Stimulated activated CD8-positive, alpha-beta memory T cell treated with anti-CD3 and anti-CD28 coated beads, Interleukin-2, amount 100 ng/mL, for 48 hours (primary cell): ENCODE measurements around the gene OBSCN.

Experiments
- DNase-seq, 2 donors: peaks; one replicate each; pipeline ENCODE4 v3.0.0-alpha.2; 2020; ENCODE audit warnings: low read depth in 2 of 2

The OBSCN gene

GRCh38 chr1:228207851-228208821 is at the start of gene OBSCN:
OBSCN (plus strand) TSS chr1:228208044; CDS start chr1:228211784, 3,740 bp downstream.
- DNase-seq, result no peak

GRCh38 chr1:228158151-228159007 is 49.5 kb upstream of the OBSCN start:
- no peak for DNase-seq

- DNase-seq, result no peak
Measured at GRCh38 chr1:228159008-228159665, 48.7 kb upstream of the OBSCN start.

- no peak for DNase-seq
Measured at GRCh38 chr1:228160201-228160761, 47.6 kb upstream of the OBSCN start.

GRCh38 chr1:228161362-228161761 is 46.5 kb upstream of the OBSCN start:
- DNase-seq, result no peak

GRCh38 chr1:228161866-228162265 is 46.0 kb upstream of the OBSCN start:
- DNase-seq, result no peak

- DNase-seq, result no peak
Measured at GRCh38 chr1:228162286-228163006, 45.4 kb upstream of the OBSCN start.

- no peak for DNase-seq
Measured at GRCh38 chr1:228163007-228163753, 44.7 kb upstream of the OBSCN start.

- no peak for DNase-seq
Measured at GRCh38 chr1:228163776-228164519, 43.9 kb upstream of the OBSCN start.

- DNase-seq, result no peak
Measured at GRCh38 chr1:228164561-228165371, 43.1 kb upstream of the OBSCN start.

GRCh38 chr1:228165372-228166169 is 42.3 kb upstream of the OBSCN start, which contains the start of gene IBA57:
IBA57 (plus strand) TSS chr1:228165804; CDS start chr1:228165817, 13 bp downstream.
- DNase-seq, result peak; percentile 99

- peak; percentile 14 to 33 for DNase-seq
Measured at GRCh38 chr1:228166170-228166936, 41.5 kb upstream of the OBSCN start.

- no peak for DNase-seq
Measured at GRCh38 chr1:228168563-228169270, 39.1 kb upstream of the OBSCN start.

GRCh38 chr1:228169345-228169744 is 38.5 kb upstream of the OBSCN start:
- no peak for DNase-seq

- DNase-seq, result no peak
Measured at GRCh38 chr1:228170666-228171065, 37.2 kb upstream of the OBSCN start.

GRCh38 chr1:228171221-228171891 is 36.5 kb upstream of the OBSCN start:
- no peak for DNase-seq
